HG03354 (cell line): ENCODE results near the gene COMT.

ENCODE experiments used
- ATAC-seq: cut with Tn5 transposase; IDR thresholded peaks from one replicate; pipeline ENCODE4 v1.9.1; 2021; ENCODE audit warnings: mild to moderate bottlenecking; ENCODE audit not compliant: unreplicated experiment, poor library complexity, severe bottlenecking

Gene COMT

DNA sequence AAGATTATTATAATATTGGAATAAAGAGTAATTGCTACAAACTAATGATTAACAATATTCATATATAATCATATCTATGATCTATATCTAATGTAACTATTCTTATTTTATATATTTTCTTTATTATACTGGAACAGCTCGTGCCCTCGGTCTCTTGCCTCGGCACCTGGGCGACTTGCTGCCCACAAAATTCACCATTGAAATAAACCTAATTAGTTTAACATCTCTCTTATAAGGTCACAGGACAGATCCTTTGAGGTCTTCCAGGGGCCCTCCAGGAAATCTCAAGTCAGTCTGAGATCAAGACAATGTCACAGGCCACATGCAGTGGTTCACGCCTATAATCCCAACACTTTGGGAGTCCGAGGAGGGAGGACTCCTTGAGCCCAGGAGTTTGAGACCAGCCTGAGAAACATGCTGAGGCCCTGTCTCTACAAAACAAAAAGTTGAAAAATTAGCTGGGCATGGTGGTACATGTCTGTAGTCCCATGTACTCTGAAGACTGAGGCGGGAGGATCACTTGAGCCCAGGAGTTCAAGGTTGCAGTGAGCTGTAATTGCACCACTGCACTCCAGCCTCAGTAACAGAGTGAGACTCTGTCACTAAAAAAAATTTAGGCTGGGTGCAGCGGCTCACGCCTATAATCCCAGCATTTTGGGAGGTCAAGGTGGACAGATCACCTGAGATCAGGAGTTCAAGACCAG is 6.6 kb downstream of the COMT start:
- no peak for ATAC-seq

DNA sequence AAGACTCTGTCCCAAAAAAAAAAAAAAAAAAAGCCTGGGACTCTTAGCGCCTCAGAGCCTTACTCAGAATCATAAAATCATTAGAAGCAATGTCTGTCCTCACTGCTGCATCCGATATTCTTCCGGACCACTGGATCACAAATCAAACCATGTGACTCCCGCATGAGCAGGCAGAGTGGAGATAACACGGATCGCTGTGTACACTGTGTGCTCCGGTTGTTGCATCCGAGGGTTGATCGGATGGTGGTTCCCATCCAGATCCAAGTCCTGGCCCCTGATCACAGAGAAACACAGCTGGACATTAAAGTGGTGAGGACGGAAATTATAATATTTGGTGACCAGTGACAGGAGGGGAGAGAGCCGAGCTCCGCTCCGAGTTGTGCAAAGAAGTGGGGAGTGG is 9.8 kb downstream of the COMT start:
- no peak for ATAC-seq

DNA sequence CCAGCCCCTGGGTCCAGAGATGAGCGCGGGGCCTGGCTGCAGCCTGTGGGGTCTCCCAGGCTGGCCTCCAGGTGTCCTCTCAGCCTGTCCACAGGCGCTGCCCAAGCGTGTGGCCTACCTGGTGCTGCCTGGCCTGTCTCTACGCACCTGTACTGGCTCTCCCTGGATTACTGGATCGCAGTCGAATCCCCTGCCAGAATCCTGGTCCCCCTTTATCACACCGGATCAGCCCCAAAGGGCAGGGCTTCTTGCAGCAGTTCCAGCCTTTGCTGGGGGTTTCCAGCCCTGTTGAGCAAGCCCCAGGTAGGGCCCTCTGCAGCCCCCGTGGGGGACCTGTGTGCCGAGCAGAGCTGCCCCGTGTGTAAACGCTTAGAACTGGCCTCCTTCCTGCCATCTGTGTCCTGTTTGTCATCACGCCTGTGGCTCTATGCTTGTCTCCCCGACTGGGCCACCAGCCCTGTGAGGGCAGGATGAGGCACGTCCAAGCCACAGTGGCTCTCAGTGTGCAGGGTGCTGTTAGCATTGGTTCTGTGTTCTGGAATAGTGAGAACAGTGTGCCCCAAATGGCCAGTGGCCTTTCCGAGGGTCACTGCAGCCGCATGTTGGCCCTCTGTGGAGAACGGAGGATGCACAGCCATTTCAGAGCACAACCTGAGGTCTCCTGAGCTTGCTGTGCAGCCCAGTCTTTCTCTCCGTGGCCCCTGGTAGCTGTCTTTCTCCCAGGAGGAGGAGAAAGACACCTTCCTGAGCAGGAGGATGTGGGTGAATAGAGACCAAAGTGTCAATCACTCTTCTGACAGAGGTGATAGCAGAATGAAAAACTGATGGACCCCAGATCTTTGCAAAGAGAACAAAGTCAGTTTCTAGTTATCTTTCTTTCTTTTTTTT is 13.9 kb downstream of the COMT start:
- ATAC-seq = no peak

DNA sequence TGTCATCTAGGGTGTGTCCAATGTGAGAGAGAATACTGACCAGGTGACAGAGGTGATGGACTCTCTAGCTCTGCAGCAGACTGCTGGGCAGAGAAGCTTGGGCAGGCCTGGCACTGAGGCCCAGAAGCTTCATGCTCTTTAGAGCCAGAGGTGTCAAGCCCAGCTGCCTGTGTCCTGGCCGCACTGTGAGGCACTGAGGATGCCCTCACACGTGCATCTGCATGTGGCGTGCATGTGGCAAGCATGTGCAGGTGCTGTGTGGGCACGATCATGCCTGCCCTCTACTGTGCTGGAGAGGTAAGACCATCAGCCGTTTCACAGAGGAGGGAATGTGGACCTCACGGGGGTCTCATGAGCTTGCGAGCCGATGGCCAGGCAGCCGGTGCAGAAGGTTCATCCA is 15.9 kb downstream of the COMT start:
- ATAC-seq = no peak

DNA sequence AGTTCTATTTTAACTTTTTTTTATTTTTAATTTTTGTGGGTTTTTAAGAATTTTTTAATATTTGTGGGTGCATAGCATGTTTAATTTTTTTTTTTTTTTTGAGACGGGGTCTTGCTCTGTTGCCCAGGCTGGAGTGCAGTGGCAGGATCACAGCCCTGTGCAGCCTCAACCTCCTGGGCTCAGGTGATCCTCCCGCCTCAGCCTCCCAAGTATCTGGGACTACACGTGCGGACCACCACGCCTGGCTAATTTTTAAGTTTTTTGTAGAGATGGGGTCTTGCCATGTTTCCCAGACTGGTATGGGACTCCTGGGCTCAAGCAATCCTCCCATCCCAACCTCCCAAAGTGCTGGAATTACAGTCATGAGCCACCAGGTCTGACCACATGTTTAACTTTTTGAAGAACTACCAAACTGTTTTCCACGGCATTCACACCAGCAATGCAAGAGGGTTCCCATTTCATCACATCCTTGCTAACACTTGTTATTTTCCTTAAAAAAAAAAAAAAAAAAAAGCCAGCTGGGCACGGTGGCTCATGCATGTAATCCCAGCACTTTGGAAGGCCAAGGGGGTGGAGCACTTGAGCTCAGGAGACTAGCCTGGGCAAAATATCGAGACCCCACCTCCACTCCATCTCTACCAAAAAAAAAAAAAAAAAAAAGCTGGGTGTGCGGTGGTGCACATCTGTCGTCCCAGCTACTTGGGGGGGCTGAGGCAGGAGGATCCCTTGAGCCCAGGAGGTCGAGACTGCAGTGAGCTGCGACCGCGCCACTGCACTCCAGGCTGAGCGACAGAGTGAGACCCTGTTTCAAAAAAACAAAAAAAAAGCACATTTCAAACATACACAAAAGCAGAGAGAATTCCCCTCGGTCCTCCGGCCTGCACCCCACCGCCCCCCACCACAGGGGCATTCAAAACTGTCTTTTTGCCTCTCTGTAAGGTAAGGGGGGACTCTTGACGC is 16.8 kb downstream of the COMT start:
- ATAC-seq = no peak

DNA sequence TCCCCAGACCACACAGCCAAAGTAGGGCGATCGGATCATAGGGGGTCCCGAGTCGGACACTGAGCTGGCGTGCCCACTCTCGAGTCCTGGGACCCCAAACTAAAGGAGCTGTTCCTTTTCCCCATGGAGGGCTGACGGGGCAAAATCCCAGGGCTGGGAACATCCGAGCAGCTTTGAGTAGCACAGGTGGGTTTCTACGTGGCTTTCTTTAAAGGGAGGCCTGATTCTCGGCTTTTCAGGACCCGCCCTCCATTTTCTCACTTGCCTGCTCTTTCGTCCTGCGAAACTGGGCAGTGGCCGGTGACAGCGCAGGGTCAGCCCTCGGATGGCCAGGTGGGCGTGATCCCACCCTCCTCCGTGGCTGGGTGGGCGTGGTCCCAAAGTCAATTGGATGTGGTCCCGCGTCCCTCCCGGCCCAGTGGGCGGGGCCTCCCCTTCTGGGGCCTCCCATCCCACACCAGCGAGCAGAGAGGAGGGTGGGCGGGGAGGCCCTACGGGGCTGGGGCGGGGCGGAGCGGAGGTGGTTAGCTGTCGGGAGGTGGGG is 17.5 kb downstream of the COMT start:
- no peak for ATAC-seq

DNA sequence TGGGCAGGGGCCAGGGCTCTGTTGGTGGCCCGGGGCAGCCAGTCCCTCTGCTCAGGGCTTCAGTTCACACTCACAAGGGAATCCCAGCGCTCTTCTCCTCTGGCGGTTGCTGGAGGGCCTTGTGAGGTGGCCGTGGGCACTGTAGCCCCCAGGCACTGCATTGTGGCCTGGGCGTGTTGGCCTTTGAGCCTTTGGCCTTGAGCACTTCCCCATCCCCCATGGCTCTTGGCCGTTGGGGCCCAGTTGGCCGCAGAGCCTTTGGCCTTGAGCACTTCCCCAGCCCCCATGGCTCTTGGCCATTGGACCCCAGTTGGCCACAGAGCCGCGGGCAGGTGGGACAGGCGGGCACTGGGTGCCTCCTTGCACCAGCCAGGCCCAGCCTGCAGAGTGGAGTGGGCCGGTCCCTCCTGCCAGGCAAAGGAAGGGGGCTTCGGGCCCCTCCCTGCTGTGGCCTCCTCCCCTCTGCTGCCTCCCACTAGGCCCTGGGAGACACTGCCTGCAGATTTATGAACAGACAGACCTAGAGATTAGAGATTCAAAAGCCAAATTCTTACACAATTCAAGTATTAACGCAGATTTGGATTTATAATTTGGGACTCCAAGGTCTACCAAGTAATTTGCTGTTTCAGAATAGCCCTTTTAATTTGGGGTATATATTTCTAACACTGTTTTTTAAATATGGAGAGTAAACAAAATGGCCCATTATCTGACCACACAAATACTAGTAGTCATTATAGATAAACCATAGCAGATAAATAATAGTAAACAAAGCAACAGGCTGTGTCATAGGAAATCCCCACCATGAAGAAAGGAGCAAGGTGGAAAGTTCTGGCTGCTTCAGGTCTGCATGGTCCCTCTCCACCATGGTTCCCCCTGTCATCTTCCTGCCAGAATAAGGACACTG is 18.3 kb downstream of the COMT start:
- ATAC-seq = no peak

DNA sequence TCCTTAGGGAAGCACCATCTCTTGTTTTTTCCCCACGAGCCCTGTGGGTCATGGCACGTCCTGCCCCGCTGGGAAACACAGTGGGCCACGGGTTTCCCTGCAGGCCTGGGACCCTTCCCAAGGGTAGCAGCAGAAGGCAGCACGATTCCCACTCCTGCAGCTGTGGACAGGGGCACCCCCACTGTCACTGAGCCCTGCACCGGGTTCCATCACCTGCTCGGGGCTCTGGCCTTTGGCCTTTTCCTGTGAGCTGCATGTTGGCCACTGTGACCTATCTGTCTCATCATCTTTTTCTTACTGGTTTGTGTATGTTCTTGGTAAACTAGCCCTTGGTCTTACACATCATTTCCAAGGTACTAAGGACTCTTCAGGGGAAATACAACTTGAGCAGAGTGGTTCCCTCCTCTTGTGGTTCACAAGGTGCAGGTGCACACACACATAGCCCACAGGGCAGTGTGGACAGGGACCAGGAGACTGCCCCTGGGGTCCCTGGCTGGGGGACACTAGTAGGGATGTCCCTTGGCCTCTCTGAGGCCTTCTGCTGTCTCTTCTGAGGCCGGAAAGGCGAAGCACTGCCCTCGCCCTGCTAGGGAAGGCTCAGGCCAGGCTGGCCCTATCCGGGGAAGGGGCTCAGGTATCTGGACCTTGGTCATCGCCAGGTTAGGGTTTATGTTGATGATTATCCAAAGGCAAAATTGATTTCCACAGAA is 19.1 kb downstream of the COMT start:
- ATAC-seq = no peak

DNA sequence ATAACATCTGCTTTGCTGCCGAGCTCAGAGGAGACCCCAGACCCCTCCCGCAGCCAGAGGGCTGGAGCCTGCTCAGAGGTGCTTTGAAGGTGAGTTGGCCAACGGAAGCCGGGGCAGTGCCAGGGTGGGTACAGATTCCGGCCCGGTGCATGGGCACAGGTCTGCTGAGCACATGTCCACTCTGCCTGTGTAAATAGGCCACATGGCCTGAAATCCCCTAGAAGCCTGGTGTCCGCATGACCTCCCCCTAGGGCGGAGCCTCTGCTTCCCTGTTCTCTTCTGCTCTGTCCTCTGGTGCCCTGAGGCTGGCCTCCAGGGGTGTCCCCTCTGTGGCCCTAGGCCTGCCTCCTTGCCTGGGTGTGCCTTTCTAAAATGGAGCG is 19.6 kb downstream of the COMT start:
- ATAC-seq = no peak

DNA sequence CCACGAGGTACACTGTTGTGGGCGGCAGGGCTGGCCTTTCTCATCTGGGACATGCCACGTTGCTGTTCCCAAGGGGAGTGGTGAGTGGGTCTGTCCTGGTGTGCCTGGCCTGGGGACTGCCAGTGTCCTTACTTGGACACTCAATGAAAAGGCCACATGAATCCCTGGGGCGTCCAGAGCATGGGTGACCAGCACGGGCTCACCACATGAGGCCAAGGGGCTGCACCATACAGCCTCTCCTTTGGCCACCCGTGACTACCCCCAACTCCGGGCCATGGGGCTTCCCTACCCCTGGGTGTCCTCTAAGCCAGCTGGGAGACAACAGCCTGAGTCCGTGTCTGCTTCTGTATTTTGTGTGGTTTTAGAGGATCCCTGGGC is 20.3 kb downstream of the COMT start:
- ATAC-seq = no peak

DNA sequence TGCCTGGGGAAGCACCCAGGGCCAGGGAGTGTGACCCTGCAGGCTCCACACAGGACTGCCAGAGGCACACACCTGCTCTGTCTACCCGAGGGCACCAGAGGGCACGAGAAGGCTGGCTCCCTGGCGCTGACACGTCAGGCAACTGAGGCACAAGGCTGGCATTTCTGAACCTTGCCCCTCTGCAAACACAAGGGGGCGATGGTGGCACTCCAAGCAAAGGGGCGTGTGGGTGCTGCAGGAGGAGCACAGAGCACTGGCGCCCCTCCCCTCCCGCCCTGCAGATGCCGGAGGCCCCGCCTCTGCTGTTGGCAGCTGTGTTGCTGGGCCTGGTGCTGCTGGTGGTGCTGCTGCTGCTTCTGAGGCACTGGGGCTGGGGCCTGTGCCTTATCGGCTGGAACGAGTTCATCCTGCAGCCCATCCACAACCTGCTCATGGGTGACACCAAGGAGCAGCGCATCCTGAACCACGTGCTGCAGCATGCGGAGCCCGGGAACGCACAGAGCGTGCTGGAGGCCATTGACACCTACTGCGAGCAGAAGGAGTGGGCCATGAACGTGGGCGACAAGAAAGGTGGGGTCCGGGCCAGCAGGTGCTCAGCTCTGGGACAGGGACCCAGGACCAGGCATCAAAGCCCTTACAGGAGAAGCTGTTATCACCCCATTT is 20.8 kb downstream of the COMT start:
- no peak for ATAC-seq

DNA sequence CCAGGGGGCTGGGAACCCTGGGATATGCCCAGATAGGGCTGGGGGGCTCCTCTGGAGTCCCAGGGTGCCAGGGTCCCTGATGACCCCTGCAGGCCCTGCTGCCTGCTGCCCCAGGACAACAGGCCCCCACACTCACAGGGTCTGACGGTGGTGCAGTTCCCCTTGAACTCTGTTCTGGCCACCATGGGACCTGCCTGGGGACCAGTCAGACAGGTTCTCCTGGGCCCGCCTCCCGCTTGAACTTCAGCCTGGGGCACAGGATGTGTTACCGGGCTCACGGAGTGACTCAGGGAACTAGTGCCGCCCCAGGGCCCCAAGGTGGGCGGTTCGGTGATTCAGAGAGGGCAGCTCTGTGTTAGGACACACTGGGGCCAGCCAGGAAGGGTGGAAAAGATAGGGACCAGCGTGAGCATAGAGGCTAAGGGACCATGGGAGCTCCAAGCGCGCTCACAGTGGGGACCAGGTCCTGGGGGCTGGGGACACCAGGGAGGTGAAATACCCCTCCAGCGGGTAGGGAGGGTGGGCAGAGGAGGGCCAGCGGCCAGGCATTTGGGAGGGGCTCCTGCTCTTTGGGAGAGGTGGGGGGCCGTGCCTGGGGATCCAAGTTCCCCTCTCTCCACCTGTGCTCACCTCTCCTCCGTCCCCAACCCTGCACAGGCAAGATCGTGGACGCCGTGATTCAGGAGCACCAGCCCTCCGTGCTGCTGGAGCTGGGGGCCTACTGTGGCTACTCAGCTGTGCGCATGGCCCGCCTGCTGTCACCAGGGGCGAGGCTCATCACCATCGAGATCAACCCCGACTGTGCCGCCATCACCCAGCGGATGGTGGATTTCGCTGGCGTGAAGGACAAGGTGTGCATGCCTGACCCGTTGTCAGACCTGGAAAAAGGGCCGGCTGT is 21.6 kb downstream of the COMT start:
- ATAC-seq = no peak

DNA sequence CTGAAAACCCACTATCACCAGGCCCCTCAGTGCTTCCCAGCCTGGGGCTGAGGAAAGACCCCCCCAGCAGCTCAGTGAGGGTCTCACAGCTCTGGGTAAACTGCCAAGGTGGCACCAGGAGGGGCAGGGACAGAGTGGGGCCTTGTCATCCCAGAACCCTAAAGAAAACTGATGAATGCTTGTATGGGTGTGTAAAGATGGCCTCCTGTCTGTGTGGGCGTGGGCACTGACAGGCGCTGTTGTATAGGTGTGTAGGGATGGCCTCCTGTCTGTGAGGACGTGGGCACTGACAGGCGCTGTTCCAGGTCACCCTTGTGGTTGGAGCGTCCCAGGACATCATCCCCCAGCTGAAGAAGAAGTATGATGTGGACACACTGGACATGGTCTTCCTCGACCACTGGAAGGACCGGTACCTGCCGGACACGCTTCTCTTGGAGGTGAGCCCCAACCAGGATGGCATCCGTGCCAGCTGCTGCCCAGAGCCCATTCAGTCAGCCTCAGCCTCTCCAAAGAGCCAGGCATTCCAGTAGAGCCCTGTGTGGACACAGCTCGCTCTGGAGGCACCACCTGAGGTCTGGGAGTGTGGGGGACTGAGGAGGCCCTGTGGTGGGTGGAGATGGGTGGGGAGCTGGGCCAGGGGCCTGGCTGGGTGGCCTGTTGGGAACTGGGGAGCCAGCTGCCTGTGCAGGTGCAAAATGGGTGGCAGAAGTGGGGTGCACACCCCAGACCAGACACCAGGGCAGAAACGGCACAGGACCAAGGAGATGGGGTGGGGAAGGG is 22.5 kb downstream of the COMT start:
- no peak for ATAC-seq

DNA sequence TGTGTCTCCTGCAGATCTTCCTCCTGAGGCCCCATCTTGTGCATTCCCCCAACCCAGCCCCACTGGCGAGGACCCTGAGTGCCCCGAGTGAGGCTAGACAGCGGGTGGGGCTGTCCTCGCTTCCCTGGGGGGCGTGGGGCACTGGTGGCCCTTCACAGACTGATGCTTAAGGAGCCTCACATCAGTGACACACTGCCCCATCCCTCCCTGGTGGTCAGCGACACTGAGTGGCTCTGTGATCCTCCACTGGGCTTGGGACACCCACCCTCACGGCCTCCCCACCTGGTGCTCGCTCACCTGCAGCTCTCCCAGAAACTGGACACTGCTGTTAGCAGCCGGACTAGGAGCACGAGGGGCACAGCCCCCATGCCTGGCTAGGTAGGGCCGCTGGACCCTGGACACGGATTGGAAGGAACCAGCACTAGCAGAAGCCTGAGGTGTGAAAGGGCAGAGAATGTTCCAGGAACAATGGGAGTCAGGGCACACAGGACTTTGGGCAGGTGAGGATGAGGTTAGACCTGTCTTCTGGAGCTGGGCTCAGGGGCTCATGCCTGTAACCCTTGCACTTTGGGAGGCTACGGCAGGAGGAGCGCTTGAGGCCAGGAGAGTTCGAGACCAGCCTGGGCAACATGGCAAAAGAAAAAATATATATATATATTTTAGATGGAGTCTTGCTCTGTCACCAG is 23.3 kb downstream of the COMT start:
- ATAC-seq = no peak

DNA sequence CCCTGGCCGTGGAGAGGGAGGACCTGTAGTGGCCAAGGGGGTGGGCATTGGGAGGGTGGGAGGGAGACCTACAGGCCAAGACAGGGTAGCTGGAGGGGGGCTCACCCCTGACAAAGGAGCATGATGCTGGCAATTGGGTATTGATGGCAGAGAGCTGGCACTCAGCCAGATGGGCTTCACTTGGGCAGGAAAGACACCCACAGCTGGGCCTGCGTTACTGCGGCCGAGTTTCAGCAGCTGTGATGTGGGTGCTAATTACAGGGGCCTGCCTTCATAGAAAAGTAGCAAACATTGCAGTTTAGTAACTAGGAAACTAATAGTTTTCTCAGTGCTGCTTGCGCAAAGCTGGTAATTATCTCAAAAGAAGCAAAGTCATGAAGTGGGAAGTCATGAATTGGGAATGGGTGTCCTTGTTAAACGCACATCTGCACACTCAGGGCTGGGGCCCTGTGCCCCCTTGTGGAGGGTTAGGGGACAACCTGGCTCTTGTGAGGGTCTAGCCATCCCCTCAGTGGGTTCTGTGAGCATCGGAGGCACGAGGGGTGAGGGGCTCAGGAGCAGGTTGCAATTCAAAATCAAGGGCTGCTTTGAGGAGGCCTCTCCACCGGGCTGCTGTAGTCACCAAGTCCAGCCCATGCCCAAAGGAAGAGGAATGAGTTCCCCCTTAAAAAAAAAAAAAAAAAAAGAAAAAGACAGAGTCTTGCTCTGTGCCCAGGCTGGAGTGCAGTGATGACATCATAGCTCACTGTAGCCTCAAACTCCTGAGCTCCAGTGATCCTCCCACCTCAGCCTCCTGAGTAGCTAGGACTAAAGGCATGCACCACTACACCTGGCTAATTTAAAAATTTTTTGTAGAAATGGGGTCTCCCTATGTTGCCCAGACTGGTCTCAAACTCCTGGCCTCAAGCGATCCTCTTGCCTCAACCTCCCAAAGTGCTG is 24.5 kb downstream of the COMT start:
- no peak for ATAC-seq
